HG02798 (cell line): ENCODE measurements around the gene AGAP4.
"Not testable (repeated sequence)": the region's sequence is repeated elsewhere in the genome, so short reads cannot be mapped to it uniquely, and the experiment has no call there.

Experiments
- ATAC-seq: cut with Tn5 transposase; IDR thresholded peaks from one replicate; pipeline ENCODE4 v1.9.1; 2021; ENCODE audit warnings: mild to moderate bottlenecking; ENCODE audit not compliant: unreplicated experiment, poor library complexity

The AGAP4 gene

GRCh38 chr10:45794761-45795160, 52.5 kb downstream of the AGAP4 start:
- not testable (repeated sequence) for ATAC-seq

DNA sequence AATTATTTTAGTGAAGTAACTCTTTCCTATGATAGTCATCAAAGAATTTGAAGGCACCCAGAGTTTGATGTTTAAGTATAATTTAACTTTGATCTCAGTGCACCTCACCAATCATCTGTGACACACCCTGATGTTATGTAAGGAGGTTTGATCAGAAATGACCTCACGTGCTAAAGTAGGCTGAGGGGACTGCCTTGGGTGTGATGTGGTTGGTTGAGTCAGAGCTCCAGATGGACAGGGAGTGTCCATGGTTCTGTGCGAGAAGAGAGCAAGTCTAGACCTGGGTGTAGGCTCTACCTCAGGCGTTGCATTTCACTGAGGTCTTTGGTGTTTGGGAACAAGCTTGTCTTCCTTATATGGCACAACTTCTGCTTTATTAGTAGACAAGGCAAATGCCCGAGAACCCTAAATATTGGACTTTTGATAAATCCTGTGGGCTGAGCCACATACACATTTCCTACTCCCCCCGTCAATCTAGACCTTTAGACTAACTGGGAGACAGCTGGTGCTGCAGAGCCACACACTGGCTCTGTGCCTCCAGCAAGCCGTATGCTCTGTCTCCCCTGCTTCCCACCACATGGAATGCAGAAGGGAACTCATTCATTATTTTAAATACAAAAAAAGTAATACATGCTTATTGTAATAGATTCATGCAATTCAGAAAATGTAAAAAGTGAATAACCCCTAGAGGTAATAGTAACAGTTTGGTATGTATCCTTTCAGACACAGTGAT, 56.4 kb downstream of the AGAP4 start:
- not testable (repeated sequence) for ATAC-seq

DNA sequence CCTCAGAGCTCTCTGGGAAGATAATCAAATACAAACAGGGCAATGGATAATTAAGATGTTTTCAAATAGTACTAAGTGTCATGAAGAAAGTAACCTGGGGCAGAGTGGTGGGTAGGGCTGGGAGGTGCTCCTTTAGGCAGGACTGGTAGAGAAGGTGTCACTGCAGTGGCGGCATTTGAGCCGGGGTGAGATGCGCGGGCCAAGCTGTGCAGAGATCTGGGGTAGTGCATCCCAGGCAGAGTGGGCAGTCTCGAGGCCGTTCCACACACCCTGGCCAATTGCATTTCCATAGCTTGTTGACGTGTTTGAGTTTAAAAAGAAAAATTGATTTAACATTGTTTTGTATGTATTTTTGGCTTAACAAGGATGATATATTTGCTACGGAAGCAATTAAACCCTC, 57.3 kb downstream of the AGAP4 start:
- not testable (repeated sequence) for ATAC-seq

DNA sequence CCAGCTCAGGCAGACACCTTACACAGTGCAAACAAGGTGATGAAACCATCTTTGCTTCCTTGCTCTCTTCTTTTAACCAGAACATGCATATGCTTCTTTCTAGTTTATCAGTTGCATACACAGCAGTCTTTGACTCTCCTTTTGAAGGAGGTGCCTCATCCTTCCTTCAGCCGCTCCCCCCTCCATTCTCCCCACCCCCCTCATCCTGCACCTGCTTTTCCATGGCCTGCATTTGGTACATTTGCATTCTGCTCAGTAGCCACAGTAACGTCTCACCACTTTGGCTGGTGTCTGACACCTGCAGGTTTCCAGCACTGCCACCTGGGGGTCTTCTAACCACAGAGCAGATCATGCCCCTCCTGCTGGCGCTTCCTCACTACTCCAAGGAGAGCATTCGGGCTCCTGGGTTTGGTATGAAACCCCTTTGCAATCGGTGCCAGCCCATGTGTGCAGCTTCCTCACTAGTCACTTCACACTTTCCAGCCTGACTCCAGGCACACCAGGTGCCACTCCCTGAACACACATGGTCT, 60.0 kb downstream of the AGAP4 start:
- ATAC-seq, result not testable (repeated sequence)

DNA sequence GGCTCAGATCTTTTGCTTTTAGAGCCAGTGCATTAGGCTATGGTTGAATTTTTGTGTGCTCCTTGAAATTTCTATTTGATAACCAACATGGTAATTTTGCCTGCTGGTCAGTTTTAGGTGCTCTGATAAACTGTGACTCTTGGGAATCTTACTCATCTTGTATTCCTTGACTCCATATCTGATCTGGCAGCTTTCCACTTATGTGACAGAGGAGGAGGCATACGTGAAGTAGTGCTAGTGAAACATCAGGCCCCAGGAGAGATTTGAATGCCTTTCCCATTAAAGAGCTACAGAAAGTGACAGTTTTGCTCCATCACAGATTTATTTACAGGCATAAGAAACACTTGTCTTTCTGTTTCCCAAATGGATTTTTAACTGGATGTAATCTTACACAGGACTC, 61.1 kb downstream of the AGAP4 start:
- ATAC-seq, result not testable (repeated sequence)
